Endothelial cell of umbilical vein (primary cell): ENCODE data around the gene RNASEH2C. TPM values are rescaled to one million over a fixed set of nuclear protein-coding genes. Genes with fewer than 3 reads are reported as not detected.

Source experiments
- BruUV-seq: library from RNA; stranded (reverse); fragments of 400-500 nt; replicated peaks from 2 replicates; lab custom pipeline; 2021; lab: Mats Ljungman, UMichigan
- CTCF ChIA-PET: fragments of 300-600, 350-600 bp; sonication (Branson Sonifier 250); formaldehyde crosslinking; loops from one replicate; lab custom pipeline; 2021; ENCODE audit warnings: antibody characterized with exemption, inconsistent platforms; lab: Charles Lee
- POLR2A ChIA-PET: fragments of 300-600, 350-600 bp; sonication (Branson Sonifier 250); formaldehyde crosslinking; loops from one replicate; lab custom pipeline; 2021; ENCODE audit warnings: antibody characterized with exemption, inconsistent platforms; lab: Charles Lee
- DNase-seq: peaks from one replicate; pipeline ENCODE4 v3.0.0-alpha.2; 2011; ENCODE audit warnings: low read depth, low spot score
- FAIRE-seq: peaks from 2 replicates; lab custom pipeline; 2011; peaks lifted over from hg19 to GRCh38; lab: Jason Lieb, UNC
- H2AFZ ChIP-seq: 2 replicates; pipeline ENCODE4 v1.6.0; 2012; ENCODE audit warnings: low read depth, low read length, control low read depth, inconsistent platforms
- H3K27ac ChIP-seq: 2 replicates; pipeline ENCODE4 v1.5.1; 2011; ENCODE audit warnings: low read depth, mild to moderate bottlenecking, control low read depth, low read length, moderate library complexity; ENCODE audit not compliant: insufficient read depth
- H3K27me3 ChIP-seq, 2 experiments: 2 replicates each; pipeline versions ENCODE4 v1.6.0 to v1.6.1; 2011; ENCODE audit warnings: low read length in 2 of 2, mixed read lengths in 1 of 2; ENCODE audit not compliant: control insufficient read depth in 2 of 2, insufficient read depth in 2 of 2
- H3K36me3 ChIP-seq, 2 experiments: 2 replicates in 1 of 2; 3 replicates in 1 of 2; pipeline ENCODE4 v1.5.1; 2011; ENCODE audit warnings: low read length in 2 of 2, mild to moderate bottlenecking in 1 of 2, moderate library complexity in 1 of 2; ENCODE audit not compliant: control insufficient read depth in 2 of 2, insufficient read depth in 2 of 2; ENCODE audit errors: extremely low read depth in 1 of 2
- H3K4me1 ChIP-seq: 3 replicates; pipeline ENCODE4 v1.5.1; 2011; ENCODE audit warnings: mild to moderate bottlenecking, low read length; ENCODE audit not compliant: control insufficient read depth, insufficient read depth; ENCODE audit errors: extremely low read depth
- H3K4me2 ChIP-seq: 2 replicates; pipeline ENCODE4 v1.6.1; 2011; ENCODE audit warnings: low read length, control low read depth, mixed read lengths; ENCODE audit not compliant: insufficient read depth
- H3K4me3 ChIP-seq, 3 experiments: fragments of 200-600 bp in 1 of 3; sonication (generic), shearing (Covaris generic) in 1 of 3; replicated peaks in 1 of 3; 2 replicates each; pipeline ENCODE4 v1.5.1; 2011 to 2016; ENCODE audit warnings: control low read depth in 3 of 3, low read length in 3 of 3, mild to moderate bottlenecking in 2 of 3, inconsistent platforms in 1 of 3, low read depth in 1 of 3, moderate library complexity in 1 of 3; ENCODE audit not compliant: insufficient read depth in 1 of 3
- H3K79me2 ChIP-seq: 2 replicates; pipeline ENCODE4 v1.6.0; 2012; ENCODE audit warnings: low read length, inconsistent platforms; ENCODE audit not compliant: control insufficient read depth, insufficient read depth
- H3K9ac ChIP-seq: replicated peaks from 2 replicates; pipeline ENCODE3; 2011; ENCODE audit warnings: low read length, control low read depth; ENCODE audit not compliant: insufficient read depth; ENCODE audit errors: extremely low read depth
- H3K9me1 ChIP-seq: replicated peaks from 3 replicates; pipeline ENCODE4 v1.6.0; 2011; ENCODE audit warnings: mild to moderate bottlenecking, low read length; ENCODE audit not compliant: control insufficient read depth, insufficient read depth; ENCODE audit errors: extremely low read depth
- H3K9me3 ChIP-seq: replicated peaks from 2 replicates; pipeline ENCODE4 v1.5.1; 2012; ENCODE audit warnings: low read length, inconsistent platforms; ENCODE audit not compliant: control insufficient read depth, insufficient read depth
- H4K20me1 ChIP-seq: replicated peaks from 2 replicates; pipeline ENCODE3; 2011; ENCODE audit warnings: mild to moderate bottlenecking, low read length; ENCODE audit not compliant: control insufficient read depth, insufficient read depth; ENCODE audit errors: extremely low read depth
- EZH2 ChIP-seq: IDR thresholded peaks from 2 replicates; pipeline ENCODE4 v1.6.1; 2012; ENCODE audit warnings: borderline replicate concordance, low read depth, mild to moderate bottlenecking, moderate library complexity, low read length, inconsistent platforms; ENCODE audit not compliant: severe bottlenecking
- FOS ChIP-seq: IDR thresholded peaks from 2 replicates; pipeline ENCODE4 v1.6.1; 2011; ENCODE audit warnings: mild to moderate bottlenecking, low read length, moderate library complexity, borderline replicate concordance; ENCODE audit not compliant: insufficient read depth
- GATA2 ChIP-seq: IDR thresholded peaks from 2 replicates; pipeline ENCODE4 v1.7.0; 2011; ENCODE audit warnings: low read depth, mild to moderate bottlenecking, moderate library complexity, mixed read lengths, low read length; ENCODE audit not compliant: insufficient read length, insufficient read depth
- JUN ChIP-seq: IDR thresholded peaks from 2 replicates; pipeline ENCODE4 v1.6.1; 2011; ENCODE audit warnings: borderline replicate concordance, low read depth; ENCODE audit not compliant: insufficient read length, insufficient read depth
- MYC ChIP-seq: IDR thresholded peaks from one replicate; pipeline ENCODE4 v1.6.1; 2011; ENCODE audit warnings: mild to moderate bottlenecking, low read depth, low read length
- POLR2A ChIP-seq: IDR thresholded peaks from 2 replicates; pipeline ENCODE4 v1.6.1; 2012; ENCODE audit warnings: low read depth, mild to moderate bottlenecking, control low read depth, low read length
- POLR2AphosphoS5 ChIP-seq: IDR thresholded peaks from 2 replicates; pipeline ENCODE4 v1.6.1; 2012; ENCODE audit warnings: low read depth, mild to moderate bottlenecking, control low read depth, low read length, moderate library complexity; ENCODE audit not compliant: insufficient read depth
- dilution Hi-C: fragments of 300-500 bp; cut with MboI; formaldehyde crosslinking; loops from one replicate; pipeline ENCODE4 v1.15.0; 2019; ENCODE audit warnings: low sequenced_read_pairs; ENCODE audit not compliant: extremely low pct_ligation_motif_present
- intact Hi-C: fragments of 100-400 bp; cut with micrococcal nuclease; formaldehyde crosslinking; loops from one replicate; pipeline ENCODE4 v1.10.0; 2022
- polyA plus RNA-seq, 4 experiments: library from polyadenylated mRNA; depleted of rRNA in 3 of 4; stranded (reverse) in 3 of 4; unstranded in 1 of 4; fragments of >200 nt; gene quantifications; 2 replicates each; pipeline versions ENCODE4 v1.2.1 to v1.2.3, GENCODE V29; 2011 to 2012; ENCODE audit warnings: missing spikeins in 1 of 4
- total RNA-seq: library from RNA; stranded (reverse); gene quantifications from 2 replicates; pipeline ENCODE4 v1.2.3, GENCODE V29; 2021
- TF ChIP-seq, protein P1 (sequence below), 2 donors: IDR thresholded peaks; 1 replicate in 1 of 2; 2 replicates in 1 of 2; pipeline ENCODE4 v1.5.1; 2011; ENCODE audit warnings: low read length in 2 of 2, mild to moderate bottlenecking in 2 of 2, moderate library complexity in 2 of 2, control low read depth in 1 of 2, inconsistent platforms in 1 of 2, low read depth in 1 of 2; ENCODE audit not compliant: insufficient read depth in 1 of 2; ENCODE audit errors: extremely low read depth in 1 of 2
- TF ChIP-seq, protein P2 (sequence below): IDR thresholded peaks from 2 replicates; pipeline ENCODE4 v1.6.1; 2011; ENCODE audit not compliant: insufficient read depth, insufficient read length

The RNASEH2C gene
- total and polyA plus RNA-seq, 2 donors (not counting 3 experiments of a cell fraction or from before 2014, with no cell fraction given): 62.0 to 110 TPM

DNA sequence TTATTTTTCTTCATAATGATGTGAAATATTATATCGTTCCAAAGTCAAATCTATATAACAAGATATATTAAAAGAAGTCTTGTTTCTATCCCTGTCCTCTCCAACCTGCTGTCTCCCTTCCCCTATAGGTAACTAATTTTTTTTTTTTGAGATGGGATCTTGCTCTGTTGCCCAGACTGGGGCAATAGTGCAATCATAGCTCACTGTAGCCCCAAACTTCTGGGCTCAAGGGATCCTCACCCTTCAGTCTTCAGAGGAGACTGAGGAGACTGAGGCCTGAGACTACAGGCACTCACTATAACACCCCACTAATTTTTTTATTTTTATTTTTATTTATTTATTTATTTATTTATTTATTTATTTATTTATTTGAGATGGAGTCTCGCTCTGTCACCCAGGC is 47.6 kb downstream of the RNASEH2C start:
- Histone ChIP-seq H2AFZ (no peak overlapping the region), H3K9ac (no peak overlapping the region), H3K4me2 (no peak overlapping the region), H3K9me3 (no peaks in the 10 kb centered on the region), H4K20me1 (no peaks in the 10 kb centered on the region), H3K27ac (no peak overlapping the region), H3K4me1 (no peaks in the 10 kb centered on the region), H3K4me3 (no peak overlapping the region), H3K9me1 (no peaks in the 10 kb centered on the region), H3K36me3 (no peaks in the 10 kb centered on the region), H3K27me3 (no peaks in the 10 kb centered on the region), H3K79me2 (no peaks in the 10 kb centered on the region)
- BruUV-seq: no TSS peak
- DNase-seq (no peak), FAIRE-seq (no peak)
- CTCF ChIA-PET: interaction anchor here (1.0 kb wide), 1 partner anchor 20 kb away, joined by 3 read pairs; no protein-coding TSS in a partner anchor
- POLR2A ChIA-PET: no interaction called here
- intact Hi-C loops: no loop called here
- dilution Hi-C loops: no loop called here
- TF ChIP-seq MYC (no peak), FOS (no peak), POLR2AphosphoS5 (no peak), GATA2 (no peak), EZH2 (no peak), POLR2A (no peak), JUN (no peak)
- TF ChIP-seq, protein P1, sequence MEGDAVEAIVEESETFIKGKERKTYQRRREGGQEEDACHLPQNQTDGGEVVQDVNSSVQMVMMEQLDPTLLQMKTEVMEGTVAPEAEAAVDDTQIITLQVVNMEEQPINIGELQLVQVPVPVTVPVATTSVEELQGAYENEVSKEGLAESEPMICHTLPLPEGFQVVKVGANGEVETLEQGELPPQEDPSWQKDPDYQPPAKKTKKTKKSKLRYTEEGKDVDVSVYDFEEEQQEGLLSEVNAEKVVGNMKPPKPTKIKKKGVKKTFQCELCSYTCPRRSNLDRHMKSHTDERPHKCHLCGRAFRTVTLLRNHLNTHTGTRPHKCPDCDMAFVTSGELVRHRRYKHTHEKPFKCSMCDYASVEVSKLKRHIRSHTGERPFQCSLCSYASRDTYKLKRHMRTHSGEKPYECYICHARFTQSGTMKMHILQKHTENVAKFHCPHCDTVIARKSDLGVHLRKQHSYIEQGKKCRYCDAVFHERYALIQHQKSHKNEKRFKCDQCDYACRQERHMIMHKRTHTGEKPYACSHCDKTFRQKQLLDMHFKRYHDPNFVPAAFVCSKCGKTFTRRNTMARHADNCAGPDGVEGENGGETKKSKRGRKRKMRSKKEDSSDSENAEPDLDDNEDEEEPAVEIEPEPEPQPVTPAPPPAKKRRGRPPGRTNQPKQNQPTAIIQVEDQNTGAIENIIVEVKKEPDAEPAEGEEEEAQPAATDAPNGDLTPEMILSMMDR (IDR thresholded peaks at IDR 0.05; ENCODE audit: extremely low read depth in 1 of 2, insufficient read depth in 1 of 2, low read depth in 1 of 2, low read length in 2 of 2): no peak
- TF ChIP-seq, protein P2, sequence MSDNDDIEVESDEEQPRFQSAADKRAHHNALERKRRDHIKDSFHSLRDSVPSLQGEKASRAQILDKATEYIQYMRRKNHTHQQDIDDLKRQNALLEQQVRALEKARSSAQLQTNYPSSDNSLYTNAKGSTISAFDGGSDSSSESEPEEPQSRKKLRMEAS: no peak
